GM10248 (cell line): ENCODE results near the gene SCAF8.

Experiments
- CTCF ChIA-PET: fragments of 300-600 bp; sonication (Branson Sonifier 250); formaldehyde crosslinking; extraction: SDS; loops from one replicate; lab custom pipeline; 2021; ENCODE audit warnings: antibody characterized with exemption; lab: Yijun Ruan, JAX
- POLR2A ChIA-PET: fragments of 350-650 bp; sonication (Branson Sonifier 250); formaldehyde crosslinking; extraction: SDS; loops from one replicate; lab custom pipeline; 2020; ENCODE audit warnings: antibody characterized with exemption; lab: Yijun Ruan, JAX
- DNase-seq: peaks from one replicate; pipeline ENCODE4 v3.0.0; 2012; ENCODE audit errors: extremely low spot score
- CTCF ChIP-seq: IDR thresholded peaks from 2 replicates; pipeline ENCODE4 v1.5.1; 2012; ENCODE audit warnings: mild to moderate bottlenecking, low read depth; ENCODE audit errors: extremely low read depth, missing control alignments, control extremely low read depth

SCAF8 gene

GRCh38 chr6:154745243-154745642 is 12.0 kb downstream of the SCAF8 start:
- DNase-seq: no peak
- CTCF ChIA-PET: interaction anchor here (1.1 to 1.7 kb wide), 2 partner anchors 9 to 19 kb away, joined by 3 to 4 read pairs; no protein-coding TSS in a partner anchor
- TF ChIP-seq CTCF: no peak
- POLR2A ChIA-PET: no interaction called here

- CTCF ChIA-PET: interaction anchor here (1.5 kb wide), 1 partner anchor 16 kb away, joined by 5 read pairs; no protein-coding TSS in a partner anchor
- DNase-seq: no peak
- POLR2A ChIA-PET: no interaction called here
- TF ChIP-seq CTCF: no peak
These were observed 16.1 kb downstream of the SCAF8 start for GRCh38 chr6:154749341-154749740.

- no peak for DNase-seq
- POLR2A ChIA-PET: no interaction called here
- no peak for TF ChIP-seq CTCF
- CTCF ChIA-PET: interaction anchor here (0.9 to 1.2 kb wide), 2 partner anchors 14 to 17 kb away, joined by 3 read pairs; no protein-coding TSS in a partner anchor
These were observed 18.0 kb downstream of the SCAF8 start for GRCh38 chr6:154751011-154751800.

GRCh38 chr6:154752022-154752421 is 18.8 kb downstream of the SCAF8 start:
- POLR2A ChIA-PET: no interaction called here
- TF ChIP-seq CTCF: no peak
- CTCF ChIA-PET: interaction anchor here (1.2 kb wide), 1 partner anchor 15 kb away, joined by 3 read pairs; no protein-coding TSS in a partner anchor
- DNase-seq: no peak

GRCh38 chr6:154754152-154754551 is 20.9 kb downstream of the SCAF8 start:
- ChIA-PET CTCF (interaction anchor here (1.0 to 2.1 kb wide), 3 partner anchors 9 to 19 kb away, joined by 3 to 6 read pairs (median 4); no protein-coding TSS in a partner anchor), POLR2A (no interaction called here)
- TF ChIP-seq CTCF: no peak
- no peak for DNase-seq

- no peak for DNase-seq
- ChIA-PET POLR2A (interaction anchor here (0.5 kb wide), 1 partner anchor 10 kb away, joined by 4 read pairs; no protein-coding TSS in a partner anchor), CTCF (interaction anchor here (1.2 to 3.0 kb wide), 5 partner anchors 11 to 82 kb away, joined by 3 to 11 read pairs (median 3); no protein-coding TSS in a partner anchor)
- no peak for TF ChIP-seq CTCF
These were observed 24.3 kb downstream of the SCAF8 start for GRCh38 chr6:154757352-154758050.
